GM21423 (cell line): ENCODE data around the gene SC5D.

ENCODE experiments used
- ATAC-seq: cut with Tn5 transposase; IDR thresholded peaks from one replicate; pipeline ENCODE4 v1.9.1; 2021; ENCODE audit warnings: mild to moderate bottlenecking, moderate library complexity; ENCODE audit not compliant: unreplicated experiment

SC5D gene

GRCh38 chr11:121352251-121352891, 59.8 kb downstream of the SC5D start:
- ATAC-seq: no peak

GRCh38 chr11:121354192-121354591, 61.6 kb downstream of the SC5D start:
- no peak for ATAC-seq

GRCh38 chr11:121356357-121356756, 63.8 kb downstream of the SC5D start:
- no peak for ATAC-seq
